Measurements from ENCODE around the gene FAM3C.
"Not testable (repeated sequence)": the region's sequence is repeated elsewhere in the genome, so short reads cannot be mapped to it uniquely, and the experiment has no call there.

Gene FAM3C

GRCh38 chr7:121395961-121396757, at the start of gene FAM3C:
Gene FAM3C, minus strand, starts transcription at chr7:121396308. Its CDS starts 13,339 bp downstream, at chr7:121382969.
- DNase-seq (ENCODE audit: low spot score), result peak; percentile 71

- DNase-seq (ENCODE audit: low spot score), result peak; percentile 47
These were observed 46.7 kb upstream of the FAM3C start for GRCh38 chr7:121442845-121443244.

- DNase-seq (ENCODE audit: low spot score), result no peak
These were observed 44.9 kb upstream of the FAM3C start for GRCh38 chr7:121440857-121441503.

DNA sequence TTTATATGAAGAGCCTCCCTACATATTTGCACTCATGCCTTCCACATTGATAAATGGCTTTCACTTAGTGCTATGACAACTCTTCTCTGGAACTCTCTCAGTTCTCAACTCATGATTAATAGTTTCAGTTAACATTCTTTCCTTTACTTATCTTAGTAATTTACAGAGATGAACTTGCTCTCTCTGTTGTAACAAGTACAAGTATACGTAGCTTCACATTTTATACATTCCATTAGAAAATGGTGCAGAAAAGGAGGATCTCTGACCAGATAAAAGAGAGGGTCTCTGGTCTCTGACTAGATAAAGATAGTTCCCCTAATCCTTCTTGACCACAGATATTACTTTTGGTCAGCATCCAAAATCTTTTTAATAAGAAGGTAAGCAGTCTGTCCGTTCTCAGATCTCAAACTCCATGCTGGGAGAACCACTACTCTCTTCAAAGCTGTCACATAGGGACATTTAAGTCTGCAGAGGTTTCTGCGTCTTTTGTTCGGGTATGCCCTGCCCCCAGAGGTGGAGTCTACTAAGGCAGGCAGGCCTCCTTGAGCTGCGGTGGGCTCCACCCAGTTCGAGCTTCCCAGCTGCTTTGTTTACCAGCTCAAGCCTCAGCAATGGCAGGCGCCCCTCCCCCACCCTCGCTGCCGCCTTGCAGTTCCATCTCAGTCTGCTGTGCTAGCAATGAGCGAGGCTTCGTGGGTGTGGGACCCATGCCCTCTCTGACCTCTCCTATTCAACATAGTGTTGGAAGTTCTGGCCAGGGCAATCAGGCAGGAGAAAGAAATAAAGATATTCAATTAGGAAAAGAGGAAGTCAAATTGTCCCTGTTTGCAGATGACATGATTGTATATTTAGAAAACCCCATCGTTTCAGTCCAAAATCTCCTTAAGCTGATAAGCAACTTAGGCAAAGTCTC, 42.2 kb upstream of the FAM3C start:
- peak; percentile 79 for DNase-seq (ENCODE audit: low spot score)

GRCh38 chr7:121437470-121437869, 41.4 kb upstream of the FAM3C start:
- DNase-seq (ENCODE audit: low spot score), result no peak

DNA sequence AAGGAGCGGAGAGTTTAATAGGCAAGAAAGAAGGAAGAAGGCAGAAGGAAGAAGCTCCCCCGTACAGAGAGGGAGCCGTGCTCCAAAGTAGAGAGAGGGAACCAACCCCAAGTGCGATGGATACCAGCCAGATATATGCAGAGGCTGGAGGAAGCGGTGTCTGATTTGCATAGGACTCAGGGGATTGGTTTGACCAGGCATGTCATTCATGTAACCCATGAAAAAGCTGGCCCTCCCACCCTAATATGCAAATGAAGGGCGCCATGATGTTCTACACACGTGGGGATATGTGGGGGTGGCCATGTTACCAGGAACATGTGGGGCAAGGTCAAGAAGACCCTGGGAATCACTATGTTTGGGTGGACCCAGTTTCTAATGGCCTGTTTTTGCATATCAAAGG, 40.6 kb upstream of the FAM3C start:
- DNase-seq (ENCODE audit: low spot score), result no peak

DNA sequence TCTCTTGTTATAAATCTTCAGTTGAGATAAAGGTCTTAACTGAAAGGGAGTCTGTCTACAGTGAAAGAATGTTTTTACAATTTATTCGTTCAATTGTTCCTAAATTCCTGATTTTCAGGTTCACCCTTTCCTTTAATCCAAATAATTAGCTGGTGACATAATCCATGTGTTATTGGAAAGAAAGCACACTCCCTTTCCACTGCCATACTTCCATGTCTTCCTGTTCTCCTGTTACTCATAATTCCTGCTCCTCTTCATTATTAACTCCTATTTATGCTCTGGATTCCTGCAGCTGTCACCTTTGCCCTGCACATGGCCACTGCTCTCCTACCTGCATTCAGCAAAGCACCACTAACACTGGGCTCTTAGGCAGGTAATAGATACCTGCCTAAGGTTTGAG, 40.0 kb upstream of the FAM3C start:
- DNase-seq (ENCODE audit: low spot score), result no peak

DNA sequence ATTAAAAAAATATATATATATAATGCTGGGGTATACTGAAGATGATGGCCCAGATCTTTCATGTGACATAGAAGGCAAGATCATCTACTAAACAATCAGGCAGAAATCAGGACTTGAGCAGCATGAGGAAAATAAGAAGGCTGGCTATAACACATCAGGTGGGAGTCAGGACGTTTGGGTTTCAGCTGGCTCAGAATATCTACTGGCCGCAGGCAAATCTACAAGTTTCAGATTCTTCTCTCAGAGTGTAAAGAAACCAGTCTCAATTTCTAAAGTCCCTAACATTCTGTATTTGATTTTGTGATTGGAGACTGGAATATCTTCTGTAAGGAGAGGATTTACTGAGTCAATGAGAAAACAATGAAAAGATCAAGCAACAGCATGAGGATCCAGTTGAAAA, 37.7 kb upstream of the FAM3C start:
- DNase-seq (ENCODE audit: low spot score), result no peak

DNA sequence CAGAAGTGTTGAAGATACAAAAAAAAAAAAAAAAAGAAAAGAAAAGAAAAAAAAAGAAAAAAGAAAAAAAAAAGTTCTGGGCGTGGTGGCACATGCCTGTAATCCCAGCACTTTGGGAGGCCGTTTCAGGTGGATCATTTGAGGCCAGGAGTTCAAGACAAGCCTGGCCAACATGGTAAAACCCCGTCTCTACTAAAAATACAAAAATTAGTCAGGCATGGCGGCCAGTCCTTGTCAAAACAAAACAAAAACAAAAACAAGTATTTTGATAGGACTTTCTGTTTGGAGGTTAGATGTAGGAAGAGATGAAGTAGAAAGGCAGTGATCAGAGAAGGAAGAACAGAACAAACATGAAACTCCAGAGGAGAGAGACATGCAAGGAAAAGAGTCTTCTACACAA, 36.4 kb upstream of the FAM3C start:
- not testable (repeated sequence) for DNase-seq (ENCODE audit: low spot score)

DNA sequence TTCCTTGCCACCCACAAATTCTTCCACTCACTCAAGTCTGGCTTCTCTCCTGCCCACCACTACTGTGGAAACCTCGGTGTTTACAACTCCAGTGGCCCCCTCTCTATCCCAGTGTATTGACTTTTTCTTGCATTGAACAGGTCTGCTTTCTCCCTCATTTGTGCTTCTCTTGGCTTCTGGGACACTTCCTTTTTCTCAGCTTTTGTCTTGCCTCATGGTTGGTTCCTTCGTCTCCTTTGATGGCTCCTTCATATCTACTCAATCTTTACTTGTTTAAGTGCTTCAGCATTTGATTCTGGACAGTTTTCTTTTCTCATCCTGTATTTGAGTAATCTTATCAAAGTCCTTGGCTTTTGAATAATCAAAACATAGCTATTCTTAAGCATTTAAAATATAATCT, 35.9 kb upstream of the FAM3C start:
- no peak for DNase-seq (ENCODE audit: low spot score)

- no peak for DNase-seq (ENCODE audit: low spot score)
These were observed 35.4 kb upstream of the FAM3C start for GRCh38 chr7:121431389-121431995.

- no peak for DNase-seq (ENCODE audit: low spot score)
These were observed 34.5 kb upstream of the FAM3C start for GRCh38 chr7:121430558-121430957.

GRCh38 chr7:121429798-121430197, 33.7 kb upstream of the FAM3C start:
- DNase-seq (ENCODE audit: low spot score), result no peak

DNA sequence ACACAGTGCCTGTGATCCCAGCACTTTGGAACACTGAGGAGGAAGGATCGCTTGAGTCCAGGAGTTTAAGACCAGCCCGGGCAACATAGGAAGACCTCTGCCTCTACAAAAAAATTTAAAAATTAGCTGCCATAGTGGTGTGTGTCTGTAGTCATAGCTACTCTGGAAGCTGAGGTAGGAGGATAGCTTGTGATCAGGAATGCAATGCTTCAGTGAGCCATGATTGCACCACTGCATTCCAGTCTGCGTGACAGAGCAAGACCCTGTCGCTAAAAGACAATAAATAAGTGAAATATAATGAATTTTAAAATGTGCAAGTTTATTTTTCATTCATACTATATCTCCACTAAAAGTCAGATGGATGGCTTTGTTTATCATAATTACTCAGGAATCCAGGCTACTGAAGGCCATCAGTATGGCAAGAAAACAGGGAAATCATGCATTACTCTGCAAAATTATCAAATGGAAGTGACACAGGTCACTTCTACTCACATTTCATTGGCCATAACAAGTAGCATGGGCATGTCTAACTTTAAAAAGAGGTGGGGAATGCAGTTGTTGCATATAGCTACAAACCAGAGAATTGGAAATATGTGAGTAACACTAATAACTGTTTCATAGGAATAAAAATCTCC, 32.9 kb upstream of the FAM3C start:
- no peak for DNase-seq (ENCODE audit: low spot score)

GRCh38 chr7:121421743-121422142, 25.6 kb upstream of the FAM3C start:
- not testable (repeated sequence) for DNase-seq (ENCODE audit: low spot score)

GRCh38 chr7:121420976-121421375, 24.9 kb upstream of the FAM3C start:
- DNase-seq (ENCODE audit: low spot score), result no peak

DNA sequence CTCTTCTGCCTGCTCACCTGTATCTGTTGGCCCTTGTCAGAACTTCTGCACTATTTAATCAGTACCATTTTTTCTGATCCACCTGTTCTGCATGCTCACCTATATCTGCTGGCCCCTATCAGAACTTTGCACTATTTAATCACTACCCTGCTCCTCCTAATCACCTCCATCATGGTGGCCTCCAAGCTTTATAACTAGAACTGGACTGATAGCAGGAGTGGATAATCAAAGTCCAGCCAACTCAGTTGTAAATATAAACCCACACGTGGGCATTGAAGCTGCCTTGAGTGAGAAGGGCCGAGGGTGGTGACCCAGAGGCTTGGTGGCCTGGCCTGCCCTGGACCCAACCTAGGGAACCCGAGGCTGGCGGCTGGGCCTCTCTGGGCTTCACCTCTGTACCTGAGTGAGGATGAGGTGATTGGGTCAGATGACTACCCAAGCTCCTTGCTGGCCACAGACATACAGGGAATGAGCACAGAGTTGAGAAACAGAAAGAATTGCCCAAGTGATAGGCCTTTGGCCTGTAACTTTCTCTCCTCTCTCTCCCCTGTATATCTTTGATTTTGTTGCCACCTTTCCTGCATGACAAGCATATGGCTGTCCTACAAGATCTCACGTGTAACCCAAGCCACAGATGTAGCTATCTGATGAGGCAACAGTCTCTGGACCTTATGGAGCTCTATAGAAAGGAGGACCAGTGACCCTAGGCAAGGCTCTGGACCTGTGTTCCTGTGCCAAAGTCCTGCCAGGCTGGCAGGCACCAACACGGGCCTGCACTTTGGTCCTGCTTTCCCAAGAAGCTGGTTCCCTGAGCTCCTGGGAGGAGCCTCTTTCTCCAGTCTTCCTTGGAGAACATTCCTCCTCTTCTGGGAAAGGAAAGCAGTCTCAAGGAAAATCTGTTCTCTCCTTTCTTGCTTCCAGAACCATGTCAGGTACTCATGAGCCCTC, 23.4 kb upstream of the FAM3C start:
- DNase-seq (ENCODE audit: low spot score), result no peak

GRCh38 chr7:121416533-121416932, 20.4 kb upstream of the FAM3C start:
- no peak for DNase-seq (ENCODE audit: low spot score)

DNA sequence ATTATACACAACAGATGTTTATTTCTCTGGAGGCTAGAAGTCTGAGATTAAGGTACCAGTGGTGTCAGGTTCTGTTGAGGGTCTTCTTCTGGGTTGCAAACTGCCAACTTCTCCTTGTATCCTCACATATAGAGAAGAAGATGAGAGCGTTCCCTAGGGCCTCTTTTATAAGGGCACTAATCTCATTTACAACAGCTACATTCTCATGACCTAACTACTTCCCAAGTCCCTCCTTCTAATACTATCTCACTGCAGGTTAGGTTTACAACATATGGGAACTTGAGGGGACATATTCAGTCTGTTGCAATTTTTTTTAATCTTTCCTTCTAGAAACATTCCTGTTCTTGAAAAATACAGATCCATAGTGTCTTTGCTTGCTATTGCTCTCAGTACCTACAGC, 18.3 kb upstream of the FAM3C start:
- no peak for DNase-seq (ENCODE audit: low spot score)

DNA sequence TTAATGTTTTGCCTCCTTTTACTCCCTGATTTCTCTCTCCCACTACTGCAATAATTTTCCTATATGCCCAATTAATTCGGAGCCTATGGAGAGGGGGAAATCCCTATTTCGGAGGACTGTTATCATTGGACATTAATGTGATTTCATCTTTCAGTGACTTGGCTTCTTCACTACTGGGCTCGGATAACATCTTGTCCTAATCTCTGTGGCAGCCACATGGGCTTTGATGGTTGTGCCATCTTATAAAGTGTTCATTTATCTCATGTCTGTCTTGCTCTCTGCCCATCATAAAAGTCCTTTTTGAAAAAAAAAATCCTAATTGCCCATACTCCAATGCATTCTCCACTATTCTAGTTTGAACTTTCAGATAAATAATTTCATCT, 15.5 kb upstream of the FAM3C start:
- DNase-seq (ENCODE audit: low spot score), result no peak

Measured in CD4-positive, alpha-beta T cell treated with Interleukin-6 at 100 ng/mL for 8 hours (primary cell).